Ishikawa (cell line): ENCODE results near the gene RPGRIP1L.

Source experiments
- RAD21 ChIP-seq: IDR thresholded peaks from 2 replicates; pipeline ENCODE4 v1.6.1; 2012; ENCODE audit warnings: low read depth
- TAF1 ChIP-seq: IDR thresholded peaks from 2 replicates; pipeline ENCODE4 v1.6.1; 2012; ENCODE audit warnings: low read depth, mild to moderate bottlenecking
- TF ChIP-seq, protein P1 (sequence below): IDR thresholded peaks from 2 replicates; pipeline ENCODE4 v1.6.1; 2012
- TF ChIP-seq, protein P2 (sequence below): IDR thresholded peaks from 2 replicates; pipeline ENCODE4 v1.6.1; 2012; ENCODE audit warnings: low read depth, mild to moderate bottlenecking

DNA sequence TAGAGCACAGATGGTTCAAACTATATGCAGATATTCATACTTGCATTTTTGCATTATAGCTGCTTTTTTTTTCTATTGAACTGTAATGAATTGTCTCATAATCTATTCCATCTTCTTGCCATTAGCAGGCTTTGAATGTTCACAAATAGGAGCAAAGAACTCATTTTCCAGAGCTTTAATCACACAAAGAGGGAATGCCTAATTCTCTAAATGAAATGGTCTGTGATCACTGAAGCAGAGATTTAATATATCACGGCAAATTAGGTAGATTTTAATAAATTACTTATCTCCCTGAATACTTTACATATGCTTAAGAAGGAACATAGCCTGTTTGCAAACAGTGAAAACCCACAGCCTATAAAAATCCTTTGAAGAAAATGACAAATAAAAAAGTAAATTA, 103.0 kb downstream of the RPGRIP1L start:
- no peak for TF ChIP-seq RAD21
- TF ChIP-seq, protein P1, sequence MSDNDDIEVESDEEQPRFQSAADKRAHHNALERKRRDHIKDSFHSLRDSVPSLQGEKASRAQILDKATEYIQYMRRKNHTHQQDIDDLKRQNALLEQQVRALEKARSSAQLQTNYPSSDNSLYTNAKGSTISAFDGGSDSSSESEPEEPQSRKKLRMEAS, result no peak
- TF ChIP-seq TAF1, result no peak
- TF ChIP-seq, protein P2, sequence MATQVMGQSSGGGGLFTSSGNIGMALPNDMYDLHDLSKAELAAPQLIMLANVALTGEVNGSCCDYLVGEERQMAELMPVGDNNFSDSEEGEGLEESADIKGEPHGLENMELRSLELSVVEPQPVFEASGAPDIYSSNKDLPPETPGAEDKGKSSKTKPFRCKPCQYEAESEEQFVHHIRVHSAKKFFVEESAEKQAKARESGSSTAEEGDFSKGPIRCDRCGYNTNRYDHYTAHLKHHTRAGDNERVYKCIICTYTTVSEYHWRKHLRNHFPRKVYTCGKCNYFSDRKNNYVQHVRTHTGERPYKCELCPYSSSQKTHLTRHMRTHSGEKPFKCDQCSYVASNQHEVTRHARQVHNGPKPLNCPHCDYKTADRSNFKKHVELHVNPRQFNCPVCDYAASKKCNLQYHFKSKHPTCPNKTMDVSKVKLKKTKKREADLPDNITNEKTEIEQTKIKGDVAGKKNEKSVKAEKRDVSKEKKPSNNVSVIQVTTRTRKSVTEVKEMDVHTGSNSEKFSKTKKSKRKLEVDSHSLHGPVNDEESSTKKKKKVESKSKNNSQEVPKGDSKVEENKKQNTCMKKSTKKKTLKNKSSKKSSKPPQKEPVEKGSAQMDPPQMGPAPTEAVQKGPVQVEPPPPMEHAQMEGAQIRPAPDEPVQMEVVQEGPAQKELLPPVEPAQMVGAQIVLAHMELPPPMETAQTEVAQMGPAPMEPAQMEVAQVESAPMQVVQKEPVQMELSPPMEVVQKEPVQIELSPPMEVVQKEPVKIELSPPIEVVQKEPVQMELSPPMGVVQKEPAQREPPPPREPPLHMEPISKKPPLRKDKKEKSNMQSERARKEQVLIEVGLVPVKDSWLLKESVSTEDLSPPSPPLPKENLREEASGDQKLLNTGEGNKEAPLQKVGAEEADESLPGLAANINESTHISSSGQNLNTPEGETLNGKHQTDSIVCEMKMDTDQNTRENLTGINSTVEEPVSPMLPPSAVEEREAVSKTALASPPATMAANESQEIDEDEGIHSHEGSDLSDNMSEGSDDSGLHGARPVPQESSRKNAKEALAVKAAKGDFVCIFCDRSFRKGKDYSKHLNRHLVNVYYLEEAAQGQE, result no peak
